Occipital lobe (tissue), 2 donors: ENCODE results near the gene EXOC1. TPM values are rescaled to one million over a fixed set of nuclear protein-coding genes. Genes with fewer than 3 reads are reported as not detected.
"Not testable (repeated sequence)": the region's sequence is repeated elsewhere in the genome, so short reads cannot be mapped to it uniquely, and the experiment has no call there.

ENCODE experiments used
- DNase-seq: peaks from one replicate; lab custom pipeline; 2025; lab: John Stamatoyannopoulos, UW
- total RNA-seq: library from RNA; depleted of rRNA; stranded (reverse); fragments of >200 nt; gene quantifications from one replicate; pipeline ENCODE4 v1.2.3, GENCODE V29; 2014

EXOC1 gene
- total RNA-seq: 98.4 TPM

- DNase-seq: peak; percentile 95
These were observed at the start of gene EXOC1 for GRCh38 chr4:55853484-55854046. Gene EXOC1 (plus strand): TSS chr4:55853648. CDS start chr4:55858324, 4,676 bp downstream.

- no peak for DNase-seq
These were observed 45.9 kb upstream of the EXOC1 start for GRCh38 chr4:55807556-55807955.

- no peak for DNase-seq
These were observed 45.3 kb upstream of the EXOC1 start for GRCh38 chr4:55808186-55808585.

GRCh38 chr4:55808632-55809031 is 44.8 kb upstream of the EXOC1 start:
- no peak for DNase-seq

GRCh38 chr4:55817691-55818090 is 35.8 kb upstream of the EXOC1 start:
- DNase-seq: no peak

GRCh38 chr4:55819634-55820033 is 33.8 kb upstream of the EXOC1 start, which contains the start of gene EXOC1L:
Gene EXOC1L (plus strand): TSS chr4:55819790. CDS start chr4:55820027, 237 bp downstream.
- DNase-seq: no peak

- no peak for DNase-seq
These were observed 33.2 kb upstream of the EXOC1 start for GRCh38 chr4:55820279-55820678.

GRCh38 chr4:55822329-55822728 is 31.1 kb upstream of the EXOC1 start:
- DNase-seq: no peak

GRCh38 chr4:55824865-55825264 is 28.6 kb upstream of the EXOC1 start:
- no peak for DNase-seq

- no peak for DNase-seq
These were observed 26.5 kb upstream of the EXOC1 start for GRCh38 chr4:55826986-55827385.

GRCh38 chr4:55827582-55827981 is 25.9 kb upstream of the EXOC1 start:
- no peak for DNase-seq

- DNase-seq: no peak
These were observed 23.4 kb upstream of the EXOC1 start for GRCh38 chr4:55830048-55830447.

GRCh38 chr4:55830716-55831115 is 22.7 kb upstream of the EXOC1 start:
- DNase-seq: no peak

- DNase-seq: no peak
These were observed 19.2 kb upstream of the EXOC1 start for GRCh38 chr4:55834086-55834795.

GRCh38 chr4:55837903-55838302 is 15.5 kb upstream of the EXOC1 start:
- no peak for DNase-seq

GRCh38 chr4:55838356-55838755 is 15.1 kb upstream of the EXOC1 start:
- DNase-seq: no peak

- DNase-seq: no peak
These were observed 14.5 kb upstream of the EXOC1 start for GRCh38 chr4:55838952-55839351.

GRCh38 chr4:55840956-55841355 is 12.5 kb upstream of the EXOC1 start:
- no peak for DNase-seq

GRCh38 chr4:55841373-55842239 is 11.8 kb upstream of the EXOC1 start:
- DNase-seq: not testable (repeated sequence)

- DNase-seq: not testable (repeated sequence)
These were observed 11.1 kb upstream of the EXOC1 start for GRCh38 chr4:55842312-55842711.

- DNase-seq: no peak
These were observed 3.7 kb upstream of the EXOC1 start for GRCh38 chr4:55849724-55850123.

- no peak for DNase-seq
These were observed 1.6 kb upstream of the EXOC1 start for GRCh38 chr4:55851885-55852284.
